ENCODE data around the gene RNU6-7. TPM values are rescaled to one million over a fixed set of nuclear protein-coding genes. Genes with fewer than 3 reads are reported as not detected.

RNU6-7 gene
- total and polyA plus RNA-seq, 2 of the 13 experiments (the other 11 are each of a cell fraction or from before 2014, with no cell fraction given) = under 0.01 TPM; not detected in 1

GRCh38 chr14:32201193-32201815, 541 bp upstream of the RNU6-7 start (continued):
- peak; percentile 100 for TF ChIP-seq ZNF709 (CRISPR knock-in tag; IDR thresholded peaks at IDR 0.05)
- TF ChIP-seq DRAP1 (CRISPR knock-in tag; IDR thresholded peaks at IDR 0.05) = peak; percentile 91
- peak; percentile 99 for TF ChIP-seq ZNF572 (CRISPR knock-in tag; IDR thresholded peaks at IDR 0.05)
- TF ChIP-seq MLLT10 (CRISPR knock-in tag; IDR thresholded peaks at IDR 0.05) = no peak
- peak; percentile 98 for TF ChIP-seq ZBTB4 (CRISPR knock-in tag; IDR thresholded peaks at IDR 0.05; ENCODE audit: borderline replicate concordance)
- no peak for TF ChIP-seq FOXP1 (IDR thresholded peaks at IDR 0.05)
- peak; percentile 40 for TF ChIP-seq FOXP1 (CRISPR knock-in tag; IDR thresholded peaks at IDR 0.05)
- TF ChIP-seq WIZ (CRISPR knock-in tag; IDR thresholded peaks at IDR 0.05) = no peak; the same call in none of the 2 replicates
- TF ChIP-seq USF2 (IDR thresholded peaks at IDR 0.05; ENCODE audit: low read depth, low read length) = no peak
- no peak; the same call in 1 of the 2 replicates for TF ChIP-seq USF2 (CRISPR knock-in tag; IDR thresholded peaks at IDR 0.05; ENCODE audit: borderline replicate concordance)
- peak; percentile 80; the same call in 1 of the 2 replicates for TF ChIP-seq ZNF780A (CRISPR knock-in tag; IDR thresholded peaks at IDR 0.05)
- TF ChIP-seq CCDC6 (CRISPR knock-in tag; IDR thresholded peaks at IDR 0.05) = peak; percentile 83; the same call in 1 of the 2 replicates
- no peak for TF ChIP-seq TRIM22 (IDR thresholded peaks at IDR 0.05)
- peak; percentile 98 for TF ChIP-seq KDM2A (CRISPR knock-in tag; IDR thresholded peaks at IDR 0.05; ENCODE audit: borderline replicate concordance, low read depth)
- peak; percentile 82; the same call in 1 of the 2 replicates for TF ChIP-seq ZNF484 (CRISPR knock-in tag; IDR thresholded peaks at IDR 0.05; ENCODE audit: borderline replicate concordance, low read depth)
- no peak for TF ChIP-seq HCFC1 (IDR thresholded peaks at IDR 0.05; ENCODE audit: low read depth, low read length)
- peak; percentile 96 for TF ChIP-seq ZSCAN20 (CRISPR knock-in tag; IDR thresholded peaks at IDR 0.05; ENCODE audit: borderline replicate concordance)
- peak; percentile 97 for TF ChIP-seq THAP9 (CRISPR knock-in tag; IDR thresholded peaks at IDR 0.05; ENCODE audit: borderline replicate concordance)
- 0 out of 2 replicates have a peak, but pooled peaks have one; percentile 23 for TF ChIP-seq ZNF383 (CRISPR knock-in tag; IDR thresholded peaks at IDR 0.05; ENCODE audit: borderline replicate concordance)
- TF ChIP-seq KAT2B (IDR thresholded peaks at IDR 0.05; ENCODE audit: borderline replicate concordance, low read depth, low read length) = no peak
